B cell (primary cell): ENCODE data around the gene PRKN. TPM values are rescaled to one million over a fixed set of nuclear protein-coding genes. Genes with fewer than 3 reads are reported as not detected.

ENCODE experiments used
- ATAC-seq: fragments of 200-7000 bp; cut with Tn5 transposase; one replicate; pipeline ENCODE4 v1.10.0; 2021; ENCODE audit warnings: low read depth, mild to moderate bottlenecking, moderate number of reproducible peaks, moderate library complexity
- CTCF ChIA-PET: fragments of 350-600 bp; sonication (Branson Sonifier 250); formaldehyde crosslinking; loops from one replicate; lab custom pipeline; 2021; ENCODE audit warnings: antibody characterized with exemption, inconsistent platforms; lab: Charles Lee
- POLR2A ChIA-PET: fragments of 350-600 bp; sonication (Branson Sonifier 250); formaldehyde crosslinking; loops from one replicate; lab custom pipeline; 2021; ENCODE audit warnings: antibody characterized with exemption; lab: Charles Lee
- DNase-seq: peaks from one replicate; pipeline ENCODE4 v3.0.0; 2013
- H2AFZ ChIP-seq: 2 replicates; pipeline ENCODE4 v1.6.1; 2012; ENCODE audit warnings: mild to moderate bottlenecking, low read depth, low read length; ENCODE audit not compliant: insufficient read depth, poor library complexity, severe bottlenecking
- H3K27ac ChIP-seq, 2 donors: 1 replicate in 1 of 2; 2 replicates in 1 of 2; pipeline ENCODE4 v1.5.1; 2012 to 2013; ENCODE audit warnings: low read length in 2 of 2, mild to moderate bottlenecking in 2 of 2, moderate library complexity in 1 of 2
- H3K27me3 ChIP-seq, 4 experiments: fragments of 200-600 bp in 1 of 4; sonication (generic) in 1 of 4; replicated peaks in 1 of 4; 1 replicate in 2 of 4; 2 replicates in 2 of 4; pipeline versions ENCODE4 v1.6.1 to v1.7.0; 2013 to 2016; ENCODE audit warnings: low read length in 3 of 4, mild to moderate bottlenecking in 2 of 4, mixed read lengths in 1 of 4, moderate library complexity in 1 of 4; ENCODE audit not compliant: insufficient read depth in 4 of 4, control insufficient read depth in 3 of 4; ENCODE audit errors: control extremely low read depth in 1 of 4
- H3K36me3 ChIP-seq, 2 experiments: replicated peaks in 1 of 2; 1 replicate in 1 of 2; 2 replicates in 1 of 2; pipeline versions ENCODE4 v1.6.1 to v1.7.1; 2013; ENCODE audit warnings: low read length in 1 of 2; ENCODE audit not compliant: insufficient read depth in 2 of 2, control insufficient read depth in 1 of 2; ENCODE audit errors: control extremely low read depth in 1 of 2, extremely low read depth in 1 of 2
- H3K4me1 ChIP-seq, 2 donors: fragments of 200-600 bp in 1 of 2; sonication (generic) in 1 of 2; 1 replicate in 1 of 2; 2 replicates in 1 of 2; pipeline versions ENCODE4 v1.5.1 to v1.6.1; 2013 to 2017; ENCODE audit warnings: low read length in 2 of 2; ENCODE audit not compliant: control insufficient read depth in 2 of 2, insufficient read depth in 2 of 2
- H3K4me2 ChIP-seq: replicated peaks from 2 replicates; pipeline ENCODE3; 2012; ENCODE audit warnings: mild to moderate bottlenecking, low read depth, low read length; ENCODE audit not compliant: poor library complexity, severe bottlenecking
- H3K4me3 ChIP-seq, 5 experiments: fragments of 200-600 bp in 1 of 5; sonication (generic) in 1 of 5; 1 replicate in 3 of 5; 2 replicates in 2 of 5; pipeline versions ENCODE4 v1.5.1 to v1.7.0; 2011 to 2016; ENCODE audit warnings: low read length in 4 of 5, mild to moderate bottlenecking in 4 of 5, low read depth in 2 of 5, control low read depth in 1 of 5, moderate library complexity in 1 of 5; ENCODE audit not compliant: insufficient read depth in 1 of 5; ENCODE audit errors: control extremely low read depth in 1 of 5, extremely low read depth in 1 of 5
- H3K79me2 ChIP-seq: fragments of 200-600 bp; sonication (generic); one replicate; pipeline ENCODE4 v1.6.0; 2016; ENCODE audit warnings: low read length; ENCODE audit not compliant: control insufficient read depth, insufficient read depth
- H3K9ac ChIP-seq: fragments of 200-600 bp; sonication (generic); 2 replicates; pipeline ENCODE4 v1.6.1; 2017; ENCODE audit warnings: mild to moderate bottlenecking, low read length, moderate library complexity
- H3K9me3 ChIP-seq, 3 donors: one replicate each; pipeline versions ENCODE4 v1.6.1 to v1.7.1; 2013; ENCODE audit warnings: low read length in 2 of 3; ENCODE audit not compliant: control insufficient read depth in 2 of 3, insufficient read depth in 1 of 3; ENCODE audit errors: control extremely low read depth in 1 of 3
- H4K20me1 ChIP-seq: 2 replicates; pipeline ENCODE4 v1.6.0; 2012; ENCODE audit warnings: mild to moderate bottlenecking, low read length; ENCODE audit not compliant: insufficient read depth, control insufficient read depth, poor library complexity, severe bottlenecking
- H3K27ac Mint-ChIP-seq: one replicate; pipeline ENCODE4 v1.8.0; 2021; ENCODE audit warnings: mixed read lengths
- H3K27me3 Mint-ChIP-seq: one replicate; pipeline ENCODE4 v1.8.0; 2021; ENCODE audit warnings: mixed read lengths
- H3K4me1 Mint-ChIP-seq: one replicate; pipeline ENCODE4 v1.8.0; 2021; ENCODE audit warnings: mixed read lengths
- H3K4me3 Mint-ChIP-seq: one replicate; pipeline ENCODE4 v1.8.0; 2021; ENCODE audit warnings: mixed read lengths
- H3K9me3 Mint-ChIP-seq: one replicate; pipeline ENCODE4 v1.8.0; 2022; ENCODE audit warnings: mixed read lengths; ENCODE audit not compliant: insufficient read depth
- CTCF ChIP-seq: fragments of 200-600 bp; IDR thresholded peaks from one replicate; pipeline ENCODE4 v1.8.0; 2022; ENCODE audit warnings: antibody characterized with exemption, mild to moderate bottlenecking
- EZH2 ChIP-seq: IDR thresholded peaks from 2 replicates; pipeline ENCODE4 v1.6.1; 2012; ENCODE audit warnings: borderline replicate concordance, low read depth, mild to moderate bottlenecking, moderate library complexity, low read length; ENCODE audit not compliant: insufficient read depth, poor library complexity, severe bottlenecking
- WGBS: methylation state at CpG from one replicate; pipeline ENCODE4 v1.1.5; 2013; ENCODE audit warnings: missing lambda C conversion rate; ENCODE audit not compliant: insufficient coverage; 5-methylcytosine and 5-hydroxymethylcytosine counted together
- intact Hi-C: fragments of 100-400 bp; cut with micrococcal nuclease; formaldehyde crosslinking; loops from one replicate; pipeline ENCODE4 v1.10.0; 2022
- polyA plus RNA-seq: library from polyadenylated mRNA; depleted of rRNA; stranded (reverse); fragments of >200 nt; gene quantifications from 2 replicates; pipeline ENCODE4 v1.2.3, GENCODE V29; 2012
- total RNA-seq, 2 donors: library from RNA; stranded (reverse); fragments of 120-200 nt in 1 of 2; gene quantifications; 1 replicate in 1 of 2; 2 replicates in 1 of 2; pipeline versions ENCODE4 v1.2.3 to v1.2.4, GENCODE V29; 2013 to 2022

Gene PRKN
- total and polyA plus RNA-seq, 2 donors (not counting 1 experiment from before 2014, with no cell fraction given) = 1.6 to 6.2 TPM

GRCh38 chr6:161679980-161680538, 1047.5 kb downstream of the PRKN start:
- Histone ChIP-seq H3K4me1 (no peaks in the 10 kb centered on the region), H3K27ac (no peak overlapping the region), H3K4me3 (no peak overlapping the region), H3K36me3 (no peaks in the 10 kb centered on the region), H2AFZ (no peak overlapping the region), H3K27me3 (no peaks in the 10 kb centered on the region), H3K79me2 (no peaks in the 10 kb centered on the region), H3K9me3 (peaks cover 0 to 3% (median 0%) of the 10 kb centered on the region in 3 donors), H3K9ac (no peak overlapping the region), H3K4me2 (no peak overlapping the region), H4K20me1 (no peaks in the 10 kb centered on the region)
- ChIA-PET CTCF (no interaction called here), POLR2A (no interaction called here)
- DNase-seq = no peak
- TF ChIP-seq CTCF = no peak
- no peak for TF ChIP-seq EZH2
- intact Hi-C loops = no loop called here
- 90% methylated on average over 8 of the region's 13 CpGs for WGBS
- no peaks in the 10 kb centered on the region for H3K27me3 Mint-ChIP-seq
- no peaks in the 10 kb centered on the region for H3K4me1 Mint-ChIP-seq
- H3K27ac Mint-ChIP-seq = no peak overlapping the region
- H3K4me3 Mint-ChIP-seq = no peak overlapping the region
- H3K9me3 Mint-ChIP-seq = no peaks in the 10 kb centered on the region
- ATAC-seq = no peak

- Histone ChIP-seq H3K4me3 (no peak overlapping the region), H3K4me2 (no peak overlapping the region), H3K9ac (no peak overlapping the region), H3K79me2 (no peaks in the 10 kb centered on the region), H3K27me3 (no peaks in the 10 kb centered on the region), H3K9me3 (peaks cover 0 to 5% (median 0%) of the 10 kb centered on the region in 3 donors), H4K20me1 (no peaks in the 10 kb centered on the region), H2AFZ (no peak overlapping the region), H3K36me3 (no peaks in the 10 kb centered on the region), H3K4me1 (no peaks in the 10 kb centered on the region), H3K27ac (no peak overlapping the region)
- 99% methylated on average over 5 of the region's 7 CpGs for WGBS
- TF ChIP-seq EZH2 = no peak
- TF ChIP-seq CTCF = no peak
- DNase-seq (no peak), ATAC-seq (no peak)
- Mint-ChIP-seq H3K27me3 (no peaks in the 10 kb centered on the region), H3K27ac (no peak overlapping the region), H3K9me3 (no peaks in the 10 kb centered on the region), H3K4me3 (no peak overlapping the region), H3K4me1 (no peaks in the 10 kb centered on the region)
- intact Hi-C loops = no loop called here
- POLR2A ChIA-PET = no interaction called here
- CTCF ChIA-PET = no interaction called here
Observed at GRCh38 chr6:161677188-161677587, 1050.4 kb downstream of the PRKN start.
